Prostate gland (tissue), 2 donors: Measurements from ENCODE around the gene RAET1L.

Experiments
- POLR2A ChIP-seq: fragments of 450-650 bp; IDR thresholded peaks from one replicate; pipeline ENCODE4 v1.6.1; 2016; ENCODE audit warnings: antibody characterized with exemption, mild to moderate bottlenecking
- POLR2AphosphoS5 ChIP-seq: sonication (generic); formaldehyde crosslinking; IDR thresholded peaks from one replicate; pipeline ENCODE4 v1.6.1; 2017; ENCODE audit warnings: antibody characterized with exemption
- TF ChIP-seq, protein P1 (sequence below), 4 experiments: fragments of 200-600 bp in 2 of 4; fragments of 450-650 bp in 2 of 4; sonication (generic) in 2 of 4; IDR thresholded peaks; 1 replicate in 3 of 4; 2 replicates in 1 of 4; pipeline ENCODE4 v1.5.1; 2016 to 2019; ENCODE audit warnings: antibody characterized with exemption in 4 of 4, mild to moderate bottlenecking in 2 of 4, moderate library complexity in 2 of 4

DNA sequence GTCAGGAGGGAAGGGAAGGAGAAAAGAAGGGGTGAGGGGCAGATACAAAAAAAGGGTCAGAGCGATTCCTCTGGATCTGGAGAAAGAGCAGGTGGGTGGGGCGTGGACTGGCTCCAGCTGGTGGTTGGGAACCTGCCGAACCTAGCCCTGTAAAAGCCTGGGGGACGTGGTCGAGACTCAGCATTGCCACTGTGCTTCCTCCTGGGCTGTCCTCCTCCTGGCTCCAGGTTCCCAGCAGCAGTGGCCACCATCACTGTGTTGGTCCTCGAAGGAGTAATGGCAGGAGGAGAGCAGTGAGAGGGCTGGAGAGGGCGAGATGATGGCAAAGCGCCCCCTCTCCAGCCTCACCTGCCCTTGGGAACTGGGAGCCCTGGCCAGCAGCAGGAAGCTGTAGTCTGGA, 3.5 kb upstream of the RAET1L start:
- TF ChIP-seq POLR2A (no peak), POLR2AphosphoS5 (peak; percentile 14)
- TF ChIP-seq, protein P1, sequence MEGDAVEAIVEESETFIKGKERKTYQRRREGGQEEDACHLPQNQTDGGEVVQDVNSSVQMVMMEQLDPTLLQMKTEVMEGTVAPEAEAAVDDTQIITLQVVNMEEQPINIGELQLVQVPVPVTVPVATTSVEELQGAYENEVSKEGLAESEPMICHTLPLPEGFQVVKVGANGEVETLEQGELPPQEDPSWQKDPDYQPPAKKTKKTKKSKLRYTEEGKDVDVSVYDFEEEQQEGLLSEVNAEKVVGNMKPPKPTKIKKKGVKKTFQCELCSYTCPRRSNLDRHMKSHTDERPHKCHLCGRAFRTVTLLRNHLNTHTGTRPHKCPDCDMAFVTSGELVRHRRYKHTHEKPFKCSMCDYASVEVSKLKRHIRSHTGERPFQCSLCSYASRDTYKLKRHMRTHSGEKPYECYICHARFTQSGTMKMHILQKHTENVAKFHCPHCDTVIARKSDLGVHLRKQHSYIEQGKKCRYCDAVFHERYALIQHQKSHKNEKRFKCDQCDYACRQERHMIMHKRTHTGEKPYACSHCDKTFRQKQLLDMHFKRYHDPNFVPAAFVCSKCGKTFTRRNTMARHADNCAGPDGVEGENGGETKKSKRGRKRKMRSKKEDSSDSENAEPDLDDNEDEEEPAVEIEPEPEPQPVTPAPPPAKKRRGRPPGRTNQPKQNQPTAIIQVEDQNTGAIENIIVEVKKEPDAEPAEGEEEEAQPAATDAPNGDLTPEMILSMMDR (IDR thresholded peaks at IDR 0.05), result no peak
